Loucy (cell line): ENCODE data around the gene PLEKHA4.

Experiments
- H2AFZ ChIP-seq: fragments of 200-600 bp; sonication (generic); 2 replicates; pipeline ENCODE4 v1.6.0; 2016; ENCODE audit warnings: antibody characterized with exemption, mild to moderate bottlenecking, low read length, moderate library complexity
- H3F3A ChIP-seq: fragments of 200-600 bp; 2 replicates; pipeline ENCODE4 v1.6.0; 2016; ENCODE audit warnings: antibody characterized with exemption, low read depth, mild to moderate bottlenecking
- H3K27me3 ChIP-seq: fragments of 200-600 bp; sonication (generic); 2 replicates; pipeline ENCODE4 v1.6.1; 2014; ENCODE audit warnings: low read length, mild to moderate bottlenecking; ENCODE audit not compliant: insufficient read depth, poor library complexity, severe bottlenecking
- H3K36me3 ChIP-seq: fragments of 200-600 bp; sonication (generic); 2 replicates; pipeline ENCODE4 v1.6.1; 2016; ENCODE audit warnings: low read length; ENCODE audit not compliant: insufficient read depth
- H3K4me1 ChIP-seq: fragments of 200-600 bp; sonication (generic); 2 replicates; pipeline ENCODE4 v1.5.1; 2014; ENCODE audit warnings: low read length, mild to moderate bottlenecking; ENCODE audit not compliant: insufficient read depth, poor library complexity, severe bottlenecking
- H3K4me2 ChIP-seq: fragments of 200-600 bp; sonication (generic); 2 replicates; pipeline ENCODE4 v1.6.0; 2014; ENCODE audit warnings: antibody characterized with exemption, low read length, low read depth, mild to moderate bottlenecking; ENCODE audit not compliant: poor library complexity, severe bottlenecking
- H3K4me3 ChIP-seq: fragments of 200-600 bp; sonication (generic); 2 replicates; pipeline ENCODE4 v1.5.1; 2014; ENCODE audit warnings: low read length, mild to moderate bottlenecking, mixed read lengths; ENCODE audit not compliant: poor library complexity, severe bottlenecking
- H3K79me2 ChIP-seq: fragments of 200-600 bp; sonication (generic); 2 replicates; pipeline ENCODE4 v1.6.1; 2014; ENCODE audit warnings: low read length; ENCODE audit not compliant: insufficient read depth
- H3K9ac ChIP-seq: fragments of 200-600 bp; sonication (generic); 2 replicates; pipeline ENCODE4 v1.6.0; 2014; ENCODE audit warnings: mild to moderate bottlenecking, low read depth, low read length, moderate library complexity; ENCODE audit not compliant: poor library complexity, severe bottlenecking
- H3K9me2 ChIP-seq: fragments of 200-600 bp; sonication (generic); replicated peaks from 2 replicates; pipeline ENCODE4 v1.6.1; 2016; ENCODE audit warnings: low read depth, low read length, mixed read lengths
- H3K9me3 ChIP-seq: fragments of 200-600 bp; sonication (generic); 2 replicates; pipeline ENCODE4 v1.6.1; 2014; ENCODE audit warnings: mild to moderate bottlenecking, antibody characterized with exemption, low read length, low read depth; ENCODE audit not compliant: insufficient read depth
- H4K20me1 ChIP-seq: fragments of 200-600 bp; sonication (generic); 2 replicates; pipeline ENCODE4 v1.6.0; 2014; ENCODE audit warnings: antibody characterized with exemption, low read length, mild to moderate bottlenecking; ENCODE audit not compliant: insufficient read depth, poor library complexity, severe bottlenecking
- CTCF ChIP-seq: fragments of 200-600 bp; sonication (generic); conservative IDR thresholded peaks from 2 replicates; pipeline ENCODE4 v1.5.1; 2014; ENCODE audit warnings: mild to moderate bottlenecking, antibody characterized with exemption, low read length
- EZH2phosphoT487 ChIP-seq: fragments of 200-600 bp; IDR thresholded peaks from 2 replicates; pipeline ENCODE4 v1.6.1; 2018; ENCODE audit warnings: antibody characterized with exemption, mild to moderate bottlenecking, moderate library complexity, borderline replicate concordance

The PLEKHA4 gene

GRCh38 chr19:48836089-48837017 lies 32.1 kb downstream of the PLEKHA4 start, which contains the start of gene HSD17B14:
TSS of gene HSD17B14 (minus strand) at chr19:48836491. CDS start at chr19:48836411, 80 bp downstream.
- H3K79me2 ChIP-seq = no peaks in the 10 kb centered on the region
- H4K20me1 ChIP-seq = no peaks in the 10 kb centered on the region
- no peaks in the 10 kb centered on the region for H3F3A ChIP-seq
- no peaks in the 10 kb centered on the region for H3K27me3 ChIP-seq
- H3K4me2 ChIP-seq = peak within 1 kb of the TSS; percentile 96
- peaks cover 16% of the 10 kb centered on the region for H3K4me1 ChIP-seq
- peak within 1 kb of the TSS; percentile 73 for H3K4me3 ChIP-seq
- TF ChIP-seq CTCF = no peak
- no peak for TF ChIP-seq EZH2phosphoT487
- H3K36me3 ChIP-seq = no peaks in the 10 kb centered on the region
- H2AFZ ChIP-seq = peak within 1 kb of the TSS; percentile 90
- H3K9me2 ChIP-seq = no peaks in the 10 kb centered on the region
- peak within 1 kb of the TSS; percentile 69 for H3K9ac ChIP-seq
- H3K9me3 ChIP-seq = no peaks in the 10 kb centered on the region

GRCh38 chr19:48835734-48836088 lies 32.7 kb downstream of the PLEKHA4 start:
- TF ChIP-seq CTCF (peak; percentile 84), EZH2phosphoT487 (no peak)
- peak overlapping the region; percentile 90 for H2AFZ ChIP-seq

GRCh38 chr19:48833977-48834376 lies 34.4 kb downstream of the PLEKHA4 start:
- Histone ChIP-seq H3K27me3 (no peaks in the 10 kb centered on the region), H3K79me2 (no peaks in the 10 kb centered on the region), H3K9me3 (no peaks in the 10 kb centered on the region), H2AFZ (no peak overlapping the region), H3K9ac (no peak overlapping the region), H3K36me3 (no peaks in the 10 kb centered on the region), H3K4me1 (peaks cover 16% of the 10 kb centered on the region), H3K4me3 (no peak overlapping the region), H3F3A (no peaks in the 10 kb centered on the region), H4K20me1 (no peaks in the 10 kb centered on the region), H3K9me2 (no peaks in the 10 kb centered on the region), H3K4me2 (no peak overlapping the region)
- no peak for TF ChIP-seq CTCF
- TF ChIP-seq EZH2phosphoT487 = no peak

More at GRCh38 chr19:48835734-48836088, 32.7 kb downstream of the PLEKHA4 start:
- H3K9ac ChIP-seq = peak overlapping the region; percentile 69
- no peaks in the 10 kb centered on the region for H3K9me2 ChIP-seq
- peaks cover 16% of the 10 kb centered on the region for H3K4me1 ChIP-seq
- no peaks in the 10 kb centered on the region for H3K27me3 ChIP-seq
- no peaks in the 10 kb centered on the region for H3K79me2 ChIP-seq
- peak overlapping the region; percentile 73 for H3K4me3 ChIP-seq
- peak overlapping the region; percentile 96 for H3K4me2 ChIP-seq
- no peaks in the 10 kb centered on the region for H4K20me1 ChIP-seq
- no peaks in the 10 kb centered on the region for H3K9me3 ChIP-seq
- H3F3A ChIP-seq = no peaks in the 10 kb centered on the region
- no peaks in the 10 kb centered on the region for H3K36me3 ChIP-seq
